Measurements from ENCODE around the gene CALML3.

- TF ChIP-seq CTCF (IDR thresholded peaks at IDR 0.05; ENCODE audit: poor library complexity, severe bottlenecking): no peak
- no peak for TF ChIP-seq REST (IDR thresholded peaks at IDR 0.05; ENCODE audit: borderline replicate concordance)
- no peak for TF ChIP-seq EP300 (conservative IDR thresholded peaks at IDR 0.05; ENCODE audit: poor library complexity, severe bottlenecking)
Observed at GRCh38 chr10:5570979-5571810, 46.4 kb downstream of the CALML3 start.

Data from neural cell (in vitro differentiated cells).